CD4-positive, alpha-beta memory T cell (primary cell): ENCODE measurements around the gene LYL1. TPM values are rescaled to one million over a fixed set of nuclear protein-coding genes. Genes with fewer than 3 reads are reported as not detected.

Experiments used
- CTCF ChIA-PET: fragments of 350-600 bp; sonication (Branson Sonifier 250); formaldehyde crosslinking; loops from one replicate; lab custom pipeline; 2021; ENCODE audit warnings: inconsistent platforms; ENCODE audit not compliant: partially characterized antibody; lab: Charles Lee
- POLR2A ChIA-PET: fragments of 350-600 bp; sonication (Branson Sonifier 250); formaldehyde crosslinking; loops from one replicate; lab custom pipeline; 2021; ENCODE audit not compliant: partially characterized antibody; lab: Charles Lee
- DNase-seq, 5 donors: peaks; one replicate each; pipeline versions ENCODE4 v3.0.0 to v3.0.0-alpha.2; 2020 to 2022; ENCODE audit warnings: mixed read lengths in 1 of 5
- H3K27ac ChIP-seq: one replicate; pipeline ENCODE4 v1.7.0; 2013; ENCODE audit warnings: low read depth, low read length
- H3K27me3 ChIP-seq: 2 replicates; pipeline ENCODE4 v1.7.0; 2013; ENCODE audit warnings: mild to moderate bottlenecking, low read length, moderate library complexity; ENCODE audit not compliant: insufficient read depth
- H3K36me3 ChIP-seq: 2 replicates; pipeline ENCODE4 v1.7.0; 2013; ENCODE audit warnings: mild to moderate bottlenecking, low read length, moderate library complexity; ENCODE audit not compliant: insufficient read depth
- H3K4me1 ChIP-seq: 2 replicates; pipeline ENCODE4 v1.7.0; 2013; ENCODE audit warnings: mild to moderate bottlenecking, low read length, moderate library complexity; ENCODE audit not compliant: insufficient read depth
- H3K4me3 ChIP-seq, 2 donors: one replicate each; pipeline ENCODE4 v1.7.0; 2013; ENCODE audit warnings: low read length in 2 of 2, mild to moderate bottlenecking in 1 of 2
- H3K9me3 ChIP-seq, 2 donors: one replicate each; pipeline ENCODE4 v1.7.0; 2013; ENCODE audit warnings: low read length in 2 of 2, control low read depth in 1 of 2; ENCODE audit not compliant: control insufficient read depth in 1 of 2
- H3K27ac Mint-ChIP-seq, 7 donors: one replicate each; pipeline ENCODE4 v1.8.0; 2020 to 2021; ENCODE audit warnings: mixed read lengths in 7 of 7, mild to moderate bottlenecking in 6 of 7, inconsistent platforms in 3 of 7, moderate library complexity in 3 of 7
- H3K27me3 Mint-ChIP-seq, 2 donors: one replicate each; pipeline ENCODE4 v1.8.0; 2020 to 2021; ENCODE audit warnings: mixed read lengths in 2 of 2
- H3K36me3 Mint-ChIP-seq, 2 donors: one replicate each; pipeline ENCODE4 v1.8.0; 2020 to 2021; ENCODE audit warnings: mixed read lengths in 2 of 2, inconsistent platforms in 1 of 2, mild to moderate bottlenecking in 1 of 2
- H3K4me1 Mint-ChIP-seq, 4 donors: one replicate each; pipeline ENCODE4 v1.8.0; 2020 to 2021; ENCODE audit warnings: mixed read lengths in 4 of 4, mild to moderate bottlenecking in 1 of 4
- H3K4me3 Mint-ChIP-seq, 8 donors: one replicate each; pipeline ENCODE4 v1.8.0; 2020 to 2021; ENCODE audit warnings: mixed read lengths in 8 of 8, mild to moderate bottlenecking in 7 of 8, moderate library complexity in 6 of 8, inconsistent platforms in 3 of 8
- H3K9me3 Mint-ChIP-seq, 8 donors: one replicate each; pipeline ENCODE4 v1.8.0; 2020 to 2021; ENCODE audit warnings: mixed read lengths in 8 of 8, mild to moderate bottlenecking in 5 of 8, inconsistent platforms in 3 of 8, moderate library complexity in 1 of 8
- intact Hi-C: fragments of 100-400 bp; cut with micrococcal nuclease; formaldehyde crosslinking; loops from one replicate; pipeline ENCODE4 v1.15.1; 2023
- polyA plus RNA-seq, 2 donors: library from polyadenylated mRNA; unstranded; fragments of 300-500 nt; fragmentation: Illumina TruSeq; gene quantifications; one replicate each; pipeline ENCODE4 v1.2.3, GENCODE V29; 2021
- total RNA-seq, 2 experiments: library from RNA; stranded (reverse); gene quantifications; one replicate each; pipeline ENCODE4 v1.2.3, GENCODE V29; 2021

Gene LYL1
- total and polyA plus RNA-seq, 4 experiments from 2014 or later = 2.3 to 16.9 (median 12.8) TPM

DNA sequence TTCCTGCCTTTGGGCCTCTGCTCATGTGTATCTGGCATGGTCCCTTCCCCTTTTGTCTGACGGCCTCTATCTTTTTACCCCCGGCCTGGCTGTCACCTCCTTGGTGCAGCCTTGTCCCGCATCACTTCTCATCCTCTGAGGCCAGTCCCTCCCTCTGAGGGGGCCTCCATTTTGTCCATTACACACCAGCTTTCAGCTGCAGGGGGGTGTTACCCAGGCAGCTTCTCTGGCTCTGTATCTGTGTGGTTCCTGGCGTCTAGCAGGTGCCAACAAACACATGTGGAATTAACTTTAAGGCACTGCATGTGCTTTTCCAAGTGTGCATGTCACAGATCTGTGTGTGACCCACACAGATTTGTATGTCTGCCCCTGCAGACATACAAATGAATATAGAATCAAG, 52.4 kb downstream of the LYL1 start:
- H3K9me3 Mint-ChIP-seq = no peaks in the 10 kb centered on the region
- no peak overlapping the region for H3K4me3 Mint-ChIP-seq
- Histone ChIP-seq H3K27me3 (no peaks in the 10 kb centered on the region), H3K4me1 (peaks cover 7% of the 10 kb centered on the region), H3K4me3 (no peak overlapping the region), H3K9me3 (no peaks in the 10 kb centered on the region), H3K27ac (no peak overlapping the region), H3K36me3 (no peaks in the 10 kb centered on the region)
- intact Hi-C loops = no loop called here
- no peaks in the 10 kb centered on the region for H3K36me3 Mint-ChIP-seq
- H3K27me3 Mint-ChIP-seq = peaks cover 1 to 8% of the 10 kb centered on the region in 2 donors
- POLR2A ChIA-PET = no interaction called here
- H3K27ac Mint-ChIP-seq = no peak overlapping the region
- CTCF ChIA-PET = interaction anchor here (0.6 to 4.2 kb wide), 2 partner anchors 10 to 11 kb away, joined by 3 to 24 read pairs; no protein-coding TSS in a partner anchor
- DNase-seq = no peak
- peaks cover 2 to 10% (median 7%) of the 10 kb centered on the region in 4 donors for H3K4me1 Mint-ChIP-seq

Other genes with a start within 250 kb of the LYL1 start
- 10 to 100 TPM; 31.6 to 32.8 TPM for gene DNASE2, start 221.4 kb downstream of the LYL1 start, total RNA-seq
- gene DNASE2, start 221.4 kb downstream of the LYL1 start, polyA plus RNA-seq = 10 to 100 TPM; 55.3 to 81.8 TPM
- gene KLF1, start 215.7 kb downstream of the LYL1 start, total RNA-seq = not detected
- gene KLF1, start 215.7 kb downstream of the LYL1 start, polyA plus RNA-seq = not detected
- 10 to 100 TPM; 63.9 to 66.1 TPM for gene GCDH, start 211.7 kb downstream of the LYL1 start, total RNA-seq
- gene GCDH, start 211.7 kb downstream of the LYL1 start, polyA plus RNA-seq = 10 to 100 TPM; 16.5 to 27.4 TPM
- gene SYCE2, start 183.6 kb downstream of the LYL1 start, total RNA-seq = under 1 TPM in 1 of 2 experiments, not detected in 1; 0.79 TPM
- not detected for gene SYCE2, start 183.6 kb downstream of the LYL1 start, polyA plus RNA-seq
- gene FARSA, start 169.1 kb downstream of the LYL1 start, total RNA-seq = 10 to 100 TPM; 53.8 to 59.1 TPM
- gene FARSA, start 169.1 kb downstream of the LYL1 start, polyA plus RNA-seq = 10 to 100 TPM; 63.2 to 68.1 TPM
- gene CALR, start 164.2 kb downstream of the LYL1 start, total RNA-seq = 100 to 1,000 TPM; 484 to 499 TPM
- 100 to 1,000 TPM in 1 of 2 donors, 10 to 100 TPM in 1; 87.5 to 151 TPM for gene CALR, start 164.2 kb downstream of the LYL1 start, polyA plus RNA-seq
- gene RAD23A, start 157.0 kb downstream of the LYL1 start, total RNA-seq = 10 to 100 TPM; 88.6 to 98.4 TPM
- gene RAD23A, start 157.0 kb downstream of the LYL1 start, polyA plus RNA-seq = 100 to 1,000 TPM in 1 of 2 donors, 10 to 100 TPM in 1; 77.0 to 105 TPM
- gene GADD45GIP1, start 145.6 kb downstream of the LYL1 start, total RNA-seq = 10 to 100 TPM; 14.7 to 17.9 TPM
- 10 to 100 TPM; 61.0 to 65.1 TPM for gene GADD45GIP1, start 145.6 kb downstream of the LYL1 start, polyA plus RNA-seq
- gene DAND5, start 133.3 kb downstream of the LYL1 start, total RNA-seq = not detected
- not detected for gene DAND5, start 133.3 kb downstream of the LYL1 start, polyA plus RNA-seq
- gene NFIX, start 107.4 kb downstream of the LYL1 start, total RNA-seq = 1 to 10 TPM; 4.0 to 5.4 TPM
- under 1 TPM in 1 of 2 donors, not detected in 1; 0.09 TPM for gene NFIX, start 107.4 kb downstream of the LYL1 start, polyA plus RNA-seq
- gene TRMT1, start 13.9 kb upstream of the LYL1 start, total RNA-seq = 10 to 100 TPM; 70.6 to 78.4 TPM
- gene TRMT1, start 13.9 kb upstream of the LYL1 start, polyA plus RNA-seq = 10 to 100 TPM; 18.0 to 24.9 TPM
- 10 to 100 TPM; 25.8 to 34.1 TPM for gene NACC1, start 15.4 kb upstream of the LYL1 start, total RNA-seq
- 1 to 10 TPM in 1 of 2 donors, under 1 TPM in 1; 0.15 to 1.8 TPM for gene NACC1, start 15.4 kb upstream of the LYL1 start, polyA plus RNA-seq
- gene STX10, start 47.5 kb upstream of the LYL1 start, total RNA-seq = 10 to 100 TPM; 63.7 to 64.0 TPM
- gene STX10, start 47.5 kb upstream of the LYL1 start, polyA plus RNA-seq = 10 to 100 TPM; 57.9 to 64.2 TPM
- gene IER2, start 47.6 kb upstream of the LYL1 start, total RNA-seq = 100 to 1,000 TPM; 148 to 153 TPM
- gene IER2, start 47.6 kb upstream of the LYL1 start, polyA plus RNA-seq = 100 to 1,000 TPM; 201 to 446 TPM